HG02981 (cell line): ENCODE measurements around the gene ZFPM1.

Experiments
- ATAC-seq: cut with Tn5 transposase; IDR thresholded peaks from one replicate; pipeline ENCODE4 v1.9.1; 2021; ENCODE audit warnings: mild to moderate bottlenecking, moderate library complexity; ENCODE audit not compliant: unreplicated experiment

Gene ZFPM1

DNA sequence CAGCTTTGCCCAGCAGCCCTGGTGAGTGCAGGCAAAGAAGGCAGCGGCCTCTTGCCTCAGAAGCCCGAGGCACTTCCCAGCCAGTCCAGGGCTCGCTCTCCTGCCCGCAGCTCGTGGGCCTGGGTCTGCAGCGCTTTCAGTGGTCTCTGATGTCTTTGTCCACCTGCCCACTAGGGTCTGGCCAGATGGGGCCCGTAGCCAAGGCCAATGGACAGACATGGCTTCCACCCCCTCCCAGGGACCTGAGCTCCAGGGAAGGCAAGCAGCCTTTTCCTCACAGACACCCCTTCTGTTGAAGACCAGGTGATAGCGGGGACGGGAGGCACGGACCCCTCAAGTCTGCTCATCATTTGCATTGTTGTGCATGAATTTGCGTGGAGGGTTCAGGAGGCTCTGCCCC, 83.4 kb downstream of the ZFPM1 start:
- no peak for ATAC-seq

DNA sequence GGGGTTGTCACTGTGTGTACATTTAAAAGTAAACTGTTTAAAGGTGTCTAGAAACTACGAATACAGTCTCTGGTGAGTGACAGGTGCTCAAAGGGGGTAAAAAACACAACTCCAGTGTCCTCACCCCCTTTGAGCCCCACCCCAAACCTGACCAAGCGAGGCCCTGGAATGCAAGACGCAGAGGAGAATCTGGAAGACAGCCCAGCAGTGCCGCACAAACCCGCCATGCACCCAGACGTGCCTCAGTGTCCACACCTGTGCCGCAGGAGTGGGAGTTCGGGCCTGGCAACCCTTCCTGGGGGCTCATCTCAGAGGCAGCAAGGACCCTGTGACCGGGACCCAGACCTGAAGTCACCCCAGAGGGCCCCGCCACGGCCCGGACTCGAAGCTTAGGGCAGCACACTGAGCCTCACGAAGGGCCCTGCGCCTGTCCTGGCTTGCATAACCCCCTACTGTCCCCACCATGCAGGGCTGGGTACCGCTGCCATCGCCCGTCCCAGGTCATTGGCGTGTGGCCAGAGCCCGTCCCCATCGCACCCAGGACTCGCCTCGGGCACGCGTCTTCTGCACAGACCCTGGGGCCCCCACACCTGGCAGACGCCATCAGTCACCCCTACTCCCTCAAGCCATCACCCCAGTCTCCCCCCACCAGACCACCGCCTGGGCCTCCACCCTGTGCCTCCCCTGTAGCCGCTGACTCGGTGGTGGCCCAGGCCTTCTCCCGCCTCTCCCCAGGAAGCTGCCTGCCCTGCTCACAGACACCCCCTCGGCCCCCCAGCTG, 84.1 kb downstream of the ZFPM1 start:
- no peak for ATAC-seq

DNA sequence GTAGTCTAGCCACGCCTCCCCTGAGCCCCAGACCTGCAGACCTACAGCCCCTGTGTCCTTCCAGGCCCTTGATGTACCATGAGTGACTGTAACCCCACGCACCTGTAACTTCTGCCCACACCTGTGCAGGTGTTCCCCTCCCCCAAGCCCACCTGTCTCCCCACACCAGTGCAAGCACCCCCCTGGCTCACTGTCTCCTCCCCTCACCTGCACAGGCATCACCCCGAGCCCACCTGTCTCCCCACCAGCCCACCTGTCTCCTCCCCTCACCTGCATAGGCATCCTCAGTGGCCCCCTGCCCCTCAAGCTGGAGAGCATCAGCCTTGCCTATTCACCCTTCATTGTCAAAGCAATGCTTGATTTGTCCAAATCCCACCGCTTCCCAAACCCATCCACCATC, 84.8 kb downstream of the ZFPM1 start:
- no peak for ATAC-seq

DNA sequence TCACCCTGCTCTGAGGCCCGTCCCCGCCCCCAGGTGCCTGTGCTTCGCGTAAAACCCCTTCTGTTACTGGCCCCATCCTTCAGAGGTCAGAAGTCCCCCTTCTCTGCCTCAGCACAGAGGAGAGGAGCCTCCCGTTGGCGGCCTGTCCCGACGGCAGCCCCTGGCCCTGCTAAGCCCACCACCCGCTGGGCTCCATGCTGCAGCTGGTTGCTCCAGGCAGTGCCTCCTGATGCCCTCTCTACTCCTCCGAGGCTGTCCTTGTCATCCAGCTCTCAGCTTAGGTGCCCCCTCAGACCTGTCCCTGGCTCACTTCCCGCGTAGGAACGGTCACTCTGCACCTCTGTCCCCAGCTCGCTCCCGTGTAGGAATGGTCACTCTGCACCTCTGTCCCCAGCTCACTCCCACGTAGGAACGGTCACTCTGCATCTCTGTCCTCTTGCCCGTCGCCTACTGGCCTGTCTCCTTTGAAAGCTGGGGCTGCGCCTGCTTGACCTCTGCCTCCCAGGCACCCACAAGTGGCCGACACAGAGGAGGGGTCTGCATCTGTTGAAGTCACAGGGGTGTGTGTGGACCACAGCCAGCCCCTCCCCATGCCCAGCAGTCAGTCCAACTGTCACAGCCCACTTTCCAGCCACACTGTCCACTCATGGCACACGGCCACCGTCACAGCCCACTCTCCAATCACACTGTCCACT, 85.4 kb downstream of the ZFPM1 start:
- no peak for ATAC-seq

DNA sequence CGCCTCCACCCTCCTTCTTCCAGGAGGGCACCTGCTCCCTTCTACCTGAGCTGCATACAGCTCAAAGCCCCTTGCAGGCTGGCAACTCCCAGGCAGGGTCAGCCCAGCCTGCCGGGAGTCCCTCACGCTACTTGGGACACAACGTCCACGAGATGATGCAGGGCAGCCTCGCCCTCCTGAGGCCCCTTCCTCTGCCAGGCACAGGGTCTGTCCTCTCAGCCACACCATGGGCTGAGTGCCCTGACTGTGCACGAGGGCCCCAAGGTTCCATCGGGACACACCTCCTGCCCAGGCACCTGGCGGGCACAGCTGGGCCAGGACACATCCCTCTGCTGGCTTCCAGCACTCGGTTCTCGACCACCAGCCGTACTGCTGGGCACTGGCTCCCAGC, 86.2 kb downstream of the ZFPM1 start:
- ATAC-seq = no peak

DNA sequence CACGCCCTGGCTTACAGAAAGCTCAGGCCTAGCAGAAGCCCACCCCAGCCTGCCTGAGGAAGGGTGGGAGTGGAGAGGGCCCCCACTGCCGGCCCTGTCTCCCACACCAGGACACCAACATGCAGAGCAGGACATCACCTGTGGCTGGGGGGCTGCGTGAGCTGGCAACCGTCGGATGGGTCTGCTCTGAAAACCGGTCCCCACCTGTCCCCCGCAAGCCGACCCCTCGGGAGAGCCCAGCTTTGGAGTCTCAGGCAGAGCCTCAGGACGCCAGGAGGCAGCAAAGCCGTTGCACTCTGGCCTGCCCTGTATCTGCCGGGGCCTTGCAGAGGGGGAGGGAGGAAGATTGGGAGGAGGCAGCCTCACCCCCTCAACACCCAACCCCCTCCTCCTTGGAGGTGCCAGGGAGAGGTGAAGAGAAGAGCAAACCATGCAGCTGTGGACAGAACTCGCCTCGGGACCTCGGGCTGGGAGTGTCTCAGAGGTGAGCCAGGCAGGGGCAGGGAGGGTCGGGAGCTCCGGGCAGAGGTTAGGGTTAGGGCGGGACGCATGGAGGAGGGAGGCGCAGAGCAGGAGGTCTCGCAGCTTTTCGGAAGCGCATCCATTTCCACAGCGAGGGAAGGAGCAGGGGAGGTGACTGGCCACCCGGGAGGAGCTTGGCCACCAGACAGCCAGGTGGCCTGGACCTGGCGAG, 86.7 kb downstream of the ZFPM1 start:
- ATAC-seq = no peak

DNA sequence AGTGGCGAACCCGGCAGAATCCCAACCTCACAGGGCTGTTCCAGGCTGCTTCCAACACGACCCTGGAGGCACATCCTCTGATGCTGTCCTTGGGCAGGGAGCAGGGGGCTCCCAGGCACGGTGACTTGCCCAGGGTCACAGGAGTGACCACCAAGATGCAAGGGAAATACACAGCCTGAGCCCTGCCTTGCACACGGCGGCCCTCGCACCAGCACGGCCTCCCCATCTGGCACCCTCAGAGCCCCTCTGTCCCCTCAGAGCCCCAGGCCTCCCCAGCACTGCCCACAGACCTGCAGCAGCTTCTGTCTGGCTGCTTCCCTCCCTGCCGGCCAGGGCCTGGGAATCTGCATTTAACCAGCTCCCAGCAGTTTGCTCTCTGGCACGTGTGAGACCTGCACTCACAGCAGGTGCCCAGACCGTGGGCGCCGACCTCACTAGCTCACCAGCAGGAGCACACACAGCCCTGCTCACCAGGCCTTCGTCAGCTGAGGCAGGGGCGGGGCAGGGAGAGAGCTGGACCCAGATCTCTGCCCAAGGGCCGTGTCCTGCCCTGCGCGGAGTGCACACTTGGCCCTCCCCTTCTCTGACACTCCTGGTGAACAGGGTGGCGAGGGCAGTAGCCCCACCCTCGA, 87.4 kb downstream of the ZFPM1 start:
- no peak for ATAC-seq

DNA sequence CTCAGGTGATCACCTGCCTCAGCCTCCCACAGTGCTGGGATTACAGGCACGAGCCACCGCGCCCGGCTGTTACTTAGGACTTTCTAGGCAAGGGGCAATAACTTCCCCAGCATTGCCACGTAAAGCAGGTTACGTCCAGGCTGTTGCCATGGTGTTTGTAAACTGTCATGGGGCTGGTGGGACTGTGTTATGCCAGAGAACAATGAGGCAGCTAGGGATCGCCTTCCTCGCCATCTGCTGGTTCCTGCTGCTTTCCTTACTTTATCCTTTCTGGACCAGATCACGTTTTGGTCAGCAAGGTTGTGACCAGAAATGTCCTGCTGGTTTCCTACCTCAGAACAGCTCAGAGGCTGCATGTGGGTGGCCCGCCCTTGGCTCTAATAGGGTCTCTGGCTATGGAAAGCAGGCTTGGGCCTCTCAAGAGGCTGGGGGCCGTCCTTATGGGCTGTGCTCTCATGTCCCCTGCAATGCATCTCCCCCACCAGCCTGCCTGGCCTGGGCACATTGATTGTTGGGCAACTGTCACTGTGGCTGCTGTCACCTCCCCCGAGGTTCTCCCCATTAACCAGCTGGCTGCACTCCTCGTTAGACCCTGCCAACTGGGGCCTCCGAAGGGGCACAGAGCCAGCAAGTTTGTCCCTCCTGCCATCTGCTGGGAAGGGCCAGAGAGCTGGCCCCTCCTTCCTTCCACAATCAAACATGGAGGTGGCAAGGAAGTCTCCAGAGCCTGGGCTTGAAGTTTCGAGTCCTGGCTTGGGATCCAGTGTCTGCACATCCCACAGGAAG, 88.9 kb downstream of the ZFPM1 start:
- no peak for ATAC-seq

DNA sequence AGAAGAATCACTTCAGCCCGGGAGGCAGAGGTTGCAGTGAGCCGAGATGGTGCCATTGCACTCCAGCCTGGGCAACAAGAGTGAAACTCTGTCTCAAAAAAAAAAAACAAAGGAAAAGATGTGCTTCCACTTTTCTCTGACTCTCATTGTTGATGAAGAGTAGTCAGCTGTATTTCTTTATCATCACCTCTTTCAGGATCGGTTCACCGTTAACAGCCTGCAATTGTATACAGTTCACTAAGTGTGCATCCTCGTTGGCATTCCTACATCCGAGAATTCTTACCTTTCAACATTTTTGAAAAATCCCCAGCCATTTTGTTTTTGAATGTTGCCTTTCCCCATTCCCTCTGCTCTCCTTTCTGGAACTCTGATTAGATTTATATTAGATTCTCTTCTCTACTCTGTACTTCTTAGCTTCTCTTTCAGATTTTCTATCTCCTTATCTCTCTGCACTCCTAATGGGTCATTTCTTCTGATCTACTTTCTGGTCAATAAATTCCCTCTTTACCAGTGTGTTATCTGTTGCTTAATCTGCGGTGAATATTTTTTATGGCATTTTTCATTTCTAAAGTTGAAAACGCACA, 90.2 kb downstream of the ZFPM1 start:
- no peak for ATAC-seq

DNA sequence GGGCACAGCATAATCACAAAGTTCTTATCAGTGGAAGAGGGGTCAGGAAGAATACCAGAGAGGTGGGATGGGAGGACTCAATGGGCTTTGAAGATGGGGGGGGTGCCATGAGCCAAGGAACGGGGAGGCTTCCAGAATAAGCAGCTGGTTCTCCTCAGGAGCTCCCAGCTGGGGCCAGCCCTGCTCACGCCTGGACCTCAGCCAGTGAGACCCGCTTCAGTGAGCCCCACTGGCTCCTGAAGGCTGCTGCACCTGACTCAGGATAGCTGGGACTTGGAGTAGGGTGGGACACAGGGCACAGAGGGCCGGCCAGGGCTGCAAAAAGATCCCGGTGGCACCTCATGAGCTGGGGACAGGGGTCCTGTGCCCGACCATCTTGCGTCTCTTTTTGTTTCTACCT, 92.7 kb downstream of the ZFPM1 start:
- no peak for ATAC-seq

DNA sequence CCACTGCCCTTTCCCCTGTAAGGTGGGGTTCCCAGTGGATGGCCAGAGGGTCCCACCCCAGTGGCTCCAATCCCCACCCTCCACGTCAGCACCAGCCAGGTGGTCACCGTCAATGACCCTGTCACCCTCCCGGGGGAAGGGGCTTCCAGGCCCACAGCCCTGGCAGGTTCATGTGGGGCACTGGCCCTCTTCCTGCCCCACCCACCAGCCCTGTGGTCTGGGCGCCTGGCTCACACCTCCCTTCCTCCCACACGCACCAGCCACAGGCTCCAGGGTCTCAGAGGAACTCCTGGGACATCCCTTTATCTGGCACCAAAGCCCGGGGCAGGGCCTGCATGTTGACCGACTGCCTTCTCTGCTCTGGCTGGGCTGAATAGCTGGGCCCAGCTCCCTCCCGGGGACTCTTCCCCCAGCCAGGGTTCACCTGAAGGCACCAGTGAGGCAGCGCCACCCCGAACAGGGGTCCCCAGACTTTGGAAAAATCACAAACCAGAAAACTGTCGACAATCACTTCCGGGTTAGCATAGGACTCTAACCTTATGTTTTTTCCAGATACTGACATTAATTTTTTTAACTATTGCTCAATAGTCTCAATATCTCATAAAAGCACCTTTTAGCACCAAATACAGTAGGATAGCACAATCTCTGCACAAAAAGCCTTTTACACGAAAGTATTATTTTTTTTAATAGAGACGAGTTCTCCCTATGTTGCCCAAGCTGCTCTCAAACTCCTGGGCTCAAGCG, 95.2 kb downstream of the ZFPM1 start:
- no peak for ATAC-seq

DNA sequence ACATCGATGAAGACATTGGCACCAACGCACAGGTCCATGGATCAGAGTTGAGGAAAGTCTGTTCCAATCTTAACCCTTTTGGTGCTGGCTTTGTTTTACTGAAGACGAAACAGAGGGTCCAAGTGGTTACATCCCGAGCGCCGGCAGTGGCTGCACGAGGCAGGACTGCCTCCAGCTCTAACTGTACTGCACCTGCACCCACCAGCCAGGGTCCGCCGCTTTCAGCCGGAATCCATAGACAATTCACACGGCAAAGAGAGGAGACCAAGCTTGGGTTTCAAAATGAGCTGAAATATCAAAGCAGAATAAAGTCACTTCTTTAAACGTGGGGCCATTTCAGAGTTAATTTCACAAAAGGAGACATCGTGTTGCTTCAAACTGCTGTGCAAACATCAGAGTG, 95.9 kb downstream of the ZFPM1 start:
- no peak for ATAC-seq

DNA sequence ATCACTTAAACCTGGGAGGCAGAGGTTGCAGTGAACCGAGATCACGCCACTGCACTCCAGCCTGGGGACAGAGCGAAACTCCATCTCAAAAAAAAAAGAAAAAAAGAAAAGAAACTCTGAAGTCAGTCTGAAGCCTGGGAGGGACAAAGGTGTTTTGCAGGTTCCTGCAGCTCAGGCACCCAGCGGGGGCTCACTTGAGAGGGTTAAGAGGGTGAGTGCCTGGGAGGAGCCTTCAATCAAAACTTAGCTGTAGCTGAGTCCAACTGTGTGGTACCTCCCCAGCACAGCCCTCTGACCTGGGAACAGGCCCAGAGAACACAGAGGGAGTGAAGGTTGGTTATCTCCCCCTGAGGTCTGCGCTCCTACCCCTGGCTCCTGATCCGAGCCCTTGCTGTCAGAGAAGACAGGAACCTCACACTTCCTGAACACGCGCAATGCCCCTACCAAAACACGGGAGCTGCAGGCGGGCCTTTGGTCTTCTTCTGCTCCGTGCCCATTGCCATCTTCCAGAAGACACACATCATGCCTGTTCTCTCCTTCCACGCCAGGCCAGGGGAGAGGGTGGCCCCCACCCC, 96.7 kb downstream of the ZFPM1 start:
- ATAC-seq = no peak

DNA sequence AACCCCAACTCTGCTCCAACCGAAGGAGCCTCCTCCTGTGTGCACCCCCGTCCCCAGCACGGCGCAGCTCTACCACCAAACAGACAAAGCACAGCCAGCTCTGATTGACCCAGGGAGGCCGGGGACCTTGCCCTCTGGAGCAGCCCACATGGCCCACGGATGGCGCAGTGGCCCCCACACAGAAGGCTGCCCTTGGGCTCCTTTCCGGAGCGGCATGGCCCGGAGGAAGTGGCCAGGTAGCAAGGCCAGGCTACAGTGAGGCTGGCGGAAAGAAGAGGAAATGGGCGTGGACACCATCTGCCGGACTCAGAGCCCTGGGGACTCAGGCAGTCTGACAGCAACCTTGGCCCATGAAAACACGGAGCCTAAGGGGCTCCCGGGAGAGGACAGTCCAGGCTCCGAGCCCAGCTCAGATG, 97.2 kb downstream of the ZFPM1 start:
- no peak for ATAC-seq

DNA sequence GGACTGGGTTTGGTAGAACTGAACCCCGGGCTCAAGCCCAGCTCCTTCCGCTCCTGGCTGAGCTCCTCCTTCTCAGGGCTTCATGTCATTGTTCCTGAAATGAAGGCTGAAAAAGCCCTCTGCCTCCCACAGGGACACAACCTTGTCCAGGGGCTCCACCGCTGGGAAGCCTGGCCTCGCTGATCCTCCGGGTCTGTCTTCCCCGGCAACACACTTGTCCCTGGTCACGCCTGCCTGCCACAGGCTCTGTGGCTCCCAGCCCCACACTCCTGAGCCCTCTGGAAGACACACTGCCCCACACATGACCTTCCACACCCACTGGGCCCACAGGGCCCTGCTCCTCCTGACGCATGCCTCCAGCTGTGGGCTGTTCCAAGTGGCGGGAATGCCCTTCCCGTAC, 99.1 kb downstream of the ZFPM1 start:
- no peak for ATAC-seq

DNA sequence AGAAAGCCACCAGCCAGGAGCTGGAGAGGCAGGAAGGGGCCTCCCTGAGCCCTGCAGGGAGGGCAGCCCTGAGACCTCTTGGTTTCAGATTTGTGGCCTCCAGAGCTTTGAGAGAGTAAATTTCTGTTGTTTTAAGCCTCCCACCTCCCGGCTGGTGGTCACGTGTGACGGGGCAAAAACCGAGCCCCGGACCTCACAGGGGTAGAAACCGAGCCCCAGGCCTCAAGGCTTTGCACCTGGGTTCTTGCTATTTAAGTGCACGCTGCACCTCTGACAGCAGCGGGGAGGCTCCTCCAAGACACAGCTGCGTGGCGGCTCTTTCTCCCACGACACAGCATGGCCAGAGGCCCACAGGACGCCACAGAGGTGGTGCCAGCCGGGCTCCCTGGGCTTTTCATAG, 99.7 kb downstream of the ZFPM1 start:
- ATAC-seq = no peak

DNA sequence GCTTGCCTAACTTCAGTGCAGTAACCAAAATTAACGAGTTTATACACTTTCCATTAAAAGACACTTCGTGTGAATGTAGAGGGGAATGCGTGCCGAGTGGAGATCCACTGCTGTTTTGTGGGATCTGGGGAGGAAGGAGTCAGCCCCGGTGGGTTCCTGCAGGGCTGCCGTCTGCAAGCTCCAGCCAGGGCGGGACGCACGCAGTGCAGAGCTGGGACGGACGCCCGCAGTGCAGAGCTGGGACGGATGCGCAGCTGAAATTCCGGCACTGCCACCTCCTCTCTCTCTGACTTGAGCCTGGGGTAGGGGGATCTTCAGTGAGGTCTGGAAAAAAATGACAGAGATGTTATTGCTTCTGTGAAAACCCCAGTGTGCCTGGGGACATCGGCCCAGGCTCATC, 100.7 kb downstream of the ZFPM1 start:
- ATAC-seq = no peak

DNA sequence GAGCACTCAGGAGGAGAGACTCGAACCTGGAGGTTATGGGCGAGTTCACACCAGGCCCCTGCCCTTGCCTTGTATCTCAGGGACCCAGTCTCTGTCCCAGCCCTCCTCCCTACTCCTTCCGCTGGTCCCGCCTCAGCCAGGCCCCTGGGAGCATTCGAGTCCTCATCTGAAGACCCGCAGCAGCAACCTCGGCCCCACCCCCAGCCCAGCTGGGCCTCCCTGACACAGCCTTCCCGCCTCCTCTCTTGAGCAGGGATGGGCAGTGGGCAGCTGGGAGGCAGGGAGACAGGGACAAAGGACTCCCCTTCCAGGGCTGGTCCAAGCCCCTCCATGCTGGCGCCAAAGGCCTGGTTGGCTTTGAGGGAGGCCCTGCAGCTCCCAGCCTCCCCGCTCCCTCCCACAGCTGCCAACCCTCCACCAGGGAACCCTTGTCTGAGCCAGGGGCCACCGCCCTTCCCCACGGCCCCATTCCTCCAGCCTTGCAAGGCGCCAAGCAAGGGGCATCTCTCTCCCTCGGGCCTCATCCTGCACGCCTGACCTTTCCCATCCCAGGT, 101.7 kb downstream of the ZFPM1 start:
- ATAC-seq = no peak
